Adipose tissue (tissue), 3 donors: ENCODE data around the gene GLTP. TPM values are rescaled to one million over a fixed set of nuclear protein-coding genes. Genes with fewer than 3 reads are reported as not detected.
"Not testable (repeated sequence)": the region's sequence is repeated elsewhere in the genome, so short reads cannot be mapped to it uniquely, and the experiment has no call there.

Experiments
- H3K27ac ChIP-seq: one replicate; pipeline ENCODE4 v1.5.1; 2013; ENCODE audit warnings: low read depth, low read length
- WGBS, 3 donors: extraction: QIAGEN DNeasy Blood & Tissue Kit; methylation state at CpG; one replicate each; pipeline ENCODE4 v1.1.7; 2013; 5-methylcytosine and 5-hydroxymethylcytosine counted together
- polyA plus RNA-seq, 3 donors: library from polyadenylated mRNA; stranded (reverse); fragments of 200-250 nt; gene quantifications; one replicate each; pipeline ENCODE4 v1.2.3, GENCODE V29; 2013
- donor health status: healthy with polysubstance abuse.
- donor health status: Bipolar disorder and iron deficiency.
- donor health status: healthy.

The GLTP gene
- polyA plus RNA-seq, 3 donors, result 12.3 to 33.6 (median 19.1) TPM

GRCh38 chr12:109910254-109910968 is 30.1 kb upstream of the GLTP start:
- no peak overlapping the region for H3K27ac ChIP-seq
- WGBS, 3 donors, result 78 to 89% (median 87%) methylated on average over 8 of the region's 8 CpGs

GRCh38 chr12:109905301-109905700 is 25.0 kb upstream of the GLTP start:
- WGBS, 3 donors, result 94 to 97% (median 95%) methylated on average over 10 of the region's 10 CpGs
- no peak overlapping the region for H3K27ac ChIP-seq

GRCh38 chr12:109902891-109903418 is 22.6 kb upstream of the GLTP start:
- 85 to 90% (median 85%) methylated on average over 15 of the region's 15 CpGs for WGBS, 3 donors
- H3K27ac ChIP-seq, result no peak overlapping the region

DNA sequence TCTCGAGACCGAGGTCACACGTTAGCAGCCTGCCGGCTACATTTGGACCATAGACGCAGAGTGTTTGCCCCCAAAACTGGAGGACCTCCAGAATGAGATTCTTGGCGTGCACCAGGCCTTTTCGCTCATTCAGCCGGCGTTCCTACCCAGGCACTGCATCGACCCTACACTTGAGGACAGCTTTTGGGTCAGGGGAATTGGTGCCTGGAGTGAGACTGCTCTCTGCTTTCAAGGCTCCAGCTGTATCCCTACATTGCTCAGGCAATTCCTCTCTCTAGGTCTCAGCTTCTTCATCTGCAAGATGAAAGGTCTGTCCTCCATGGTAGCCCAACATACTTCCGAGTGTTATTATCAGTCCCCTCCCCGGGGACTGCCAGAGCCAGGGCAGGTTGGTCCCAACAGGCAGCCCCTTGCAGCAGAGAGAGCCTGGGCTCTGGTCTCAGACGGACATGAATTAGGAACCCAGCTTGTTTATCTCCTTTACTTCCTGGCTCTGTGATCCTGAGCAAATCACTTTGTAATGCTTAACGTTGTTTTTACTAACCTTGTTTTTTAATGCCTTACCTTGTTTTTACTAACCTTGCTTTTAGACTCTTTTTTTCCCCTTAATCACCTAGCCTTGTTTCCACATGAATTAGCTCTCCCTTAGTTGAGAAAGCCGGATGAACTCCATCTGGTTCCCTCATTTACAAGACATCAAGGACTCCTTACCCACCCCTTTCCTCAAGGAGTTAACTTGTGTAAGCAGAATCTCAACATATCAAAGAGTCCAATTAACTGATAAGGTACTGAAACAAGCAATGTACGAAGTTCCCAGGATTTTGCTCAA is 20.6 kb upstream of the GLTP start:
- 3 to 6% (median 5%) methylated on average over 16 of the region's 16 CpGs for WGBS, 3 donors
- H3K27ac ChIP-seq, result no peak overlapping the region

DNA sequence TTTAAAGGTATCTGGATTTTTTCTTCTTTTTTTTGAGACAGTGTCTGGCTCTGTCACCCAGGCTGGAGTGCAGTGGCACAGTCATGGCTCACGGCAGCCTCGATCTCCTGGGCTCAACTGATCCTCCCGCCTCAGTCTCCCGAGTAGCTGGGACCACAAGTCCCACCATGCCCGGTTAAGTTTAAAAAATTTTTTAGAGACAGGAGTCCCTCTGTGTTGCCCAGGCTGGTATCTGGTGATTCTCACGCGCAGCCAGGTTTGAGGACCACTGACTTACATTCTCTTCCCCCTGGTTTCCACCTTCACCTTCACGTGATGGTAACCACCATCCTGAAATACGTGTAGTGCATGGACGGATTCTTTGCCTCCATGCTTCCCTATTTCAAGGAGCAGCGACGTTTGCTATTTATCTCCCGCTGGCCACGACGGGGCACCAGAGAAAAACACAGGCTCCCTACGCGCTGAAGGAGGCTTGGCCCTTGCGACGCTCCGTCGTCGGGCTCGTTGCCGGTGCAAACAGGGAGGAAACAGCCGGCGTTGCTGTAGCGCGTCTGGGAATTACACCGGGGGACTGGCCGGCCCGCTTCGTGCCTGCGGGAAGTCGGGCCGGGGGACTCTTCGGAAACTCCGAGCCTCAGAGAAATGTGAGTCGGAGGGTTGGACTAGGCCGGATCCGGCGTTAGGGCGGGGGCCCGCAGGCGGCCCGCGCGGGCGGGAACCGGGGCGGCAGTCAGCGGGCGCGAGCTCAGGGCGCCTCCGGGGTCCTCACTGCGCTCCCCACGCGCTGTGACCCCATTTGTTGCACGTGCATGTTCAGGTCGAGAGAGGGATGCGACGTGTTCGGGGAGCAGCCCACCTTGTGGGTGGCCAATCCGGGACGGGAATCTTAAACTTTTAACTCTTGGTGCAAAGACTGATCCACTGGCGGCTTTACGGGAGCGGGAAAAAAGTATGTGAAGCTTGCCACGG is 19.7 kb upstream of the GLTP start, which contains the start of gene TCHP:
TCHP (plus strand) TSS at position 492 of the 969 bp plus-strand sequence. CDS start 2,753 bp downstream, outside the sequence.
- 0 to 2% (median 1%) methylated on average over 58 to 69 of the region's 69 CpGs for WGBS, 3 donors
- H3K27ac ChIP-seq, result no peak within 1 kb of the TSS

GRCh38 chr12:109899345-109899744 is 19.0 kb upstream of the GLTP start:
- WGBS, 3 donors, result 89 to 93% (median 90%) methylated on average over 15 of the region's 15 CpGs
- not testable (repeated sequence) for H3K27ac ChIP-seq

- no peak overlapping the region for H3K27ac ChIP-seq
- 86 to 87% (median 86%) methylated on average over 6 of the region's 6 CpGs for WGBS, 3 donors
These were observed 16.7 kb upstream of the GLTP start for GRCh38 chr12:109897029-109897428.

GRCh38 chr12:109896188-109896587 is 15.8 kb upstream of the GLTP start:
- H3K27ac ChIP-seq, result no peak overlapping the region
- 86 to 93% (median 91%) methylated on average over 6 of the region's 6 CpGs for WGBS, 3 donors

- no peak overlapping the region for H3K27ac ChIP-seq
- WGBS, 3 donors, result 64 to 70% (median 70%) methylated on average over 4 of the region's 4 CpGs
These were observed 14.6 kb upstream of the GLTP start for GRCh38 chr12:109894939-109895338.

GRCh38 chr12:109893261-109893995 is 13.1 kb upstream of the GLTP start:
- H3K27ac ChIP-seq, result no peak overlapping the region
- 81 to 85% (median 83%) methylated on average over 7 of the region's 7 CpGs for WGBS, 3 donors

DNA sequence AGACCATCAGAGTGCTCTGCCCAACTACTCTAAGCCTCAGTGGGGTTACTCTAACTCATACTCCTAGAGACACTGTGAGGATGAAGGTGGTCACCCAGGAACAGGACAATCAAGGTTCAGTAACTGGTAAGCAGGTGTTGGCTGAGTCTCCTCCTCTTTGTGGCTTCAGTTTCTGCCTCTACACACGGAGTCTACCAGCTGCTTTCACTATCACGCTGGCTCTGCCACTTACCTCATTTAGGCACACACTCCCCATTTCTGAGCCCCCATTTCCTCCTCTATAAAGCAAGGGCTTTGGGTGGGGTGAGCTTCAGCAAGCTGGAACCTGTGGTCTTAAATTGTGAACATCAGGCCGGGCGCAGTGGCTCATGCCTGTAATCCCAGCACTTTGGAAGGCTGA is 12.4 kb upstream of the GLTP start:
- 71 to 80% (median 74%) methylated on average over 4 of the region's 4 CpGs for WGBS, 3 donors
- no peak overlapping the region for H3K27ac ChIP-seq

DNA sequence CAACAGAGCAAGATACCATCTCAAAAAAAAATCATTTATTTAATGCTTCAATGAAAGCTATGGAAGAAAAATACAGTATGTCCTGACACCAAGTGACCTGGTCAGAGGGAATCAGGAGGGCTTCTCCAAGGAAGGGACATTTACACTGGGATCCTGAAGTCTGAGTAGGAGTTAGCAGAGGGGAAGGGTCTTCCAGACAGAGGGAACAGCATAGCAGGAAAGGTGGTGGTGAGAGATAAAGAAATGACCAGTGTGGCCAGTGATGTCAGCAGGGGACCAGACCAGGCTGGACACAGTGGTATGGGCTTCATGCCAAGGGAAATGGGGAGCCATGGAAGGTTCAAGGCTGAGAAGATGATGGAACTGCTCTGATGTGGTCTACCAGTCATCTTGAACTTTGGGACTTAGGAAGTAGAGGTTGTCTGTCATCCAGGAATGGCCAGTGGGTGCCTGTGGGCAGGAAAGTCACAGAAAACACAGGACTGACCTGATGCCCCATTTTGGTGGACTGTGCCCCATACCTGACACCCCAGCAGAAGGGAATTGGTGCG is 11.9 kb upstream of the GLTP start:
- WGBS, 3 donors, result 91 to 100% (median 100%) methylated on average over 1 of the region's 1 CpG
- H3K27ac ChIP-seq, result no peak overlapping the region

DNA sequence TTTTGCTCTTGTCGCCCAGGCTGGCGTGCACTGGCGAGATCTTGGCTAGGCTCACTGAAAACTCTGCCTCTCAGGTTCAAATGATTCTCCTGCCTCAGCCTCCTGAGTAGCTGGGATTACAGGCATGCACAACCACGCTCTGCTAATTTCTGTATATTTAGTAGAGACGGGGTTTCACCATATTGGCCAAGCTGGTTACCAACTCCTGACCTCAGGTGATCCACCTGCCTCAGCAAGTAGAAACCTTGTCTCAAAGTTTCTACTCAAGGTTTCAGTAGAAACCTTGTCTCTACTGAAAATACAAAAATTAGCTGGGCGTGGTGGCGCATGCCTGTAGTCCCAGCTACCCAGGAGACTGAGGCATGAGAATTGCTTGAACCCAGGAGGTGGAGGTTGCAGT is 11.4 kb upstream of the GLTP start:
- 81 to 95% (median 94%) methylated on average over 7 of the region's 7 CpGs for WGBS, 3 donors
- not testable (repeated sequence) for H3K27ac ChIP-seq

DNA sequence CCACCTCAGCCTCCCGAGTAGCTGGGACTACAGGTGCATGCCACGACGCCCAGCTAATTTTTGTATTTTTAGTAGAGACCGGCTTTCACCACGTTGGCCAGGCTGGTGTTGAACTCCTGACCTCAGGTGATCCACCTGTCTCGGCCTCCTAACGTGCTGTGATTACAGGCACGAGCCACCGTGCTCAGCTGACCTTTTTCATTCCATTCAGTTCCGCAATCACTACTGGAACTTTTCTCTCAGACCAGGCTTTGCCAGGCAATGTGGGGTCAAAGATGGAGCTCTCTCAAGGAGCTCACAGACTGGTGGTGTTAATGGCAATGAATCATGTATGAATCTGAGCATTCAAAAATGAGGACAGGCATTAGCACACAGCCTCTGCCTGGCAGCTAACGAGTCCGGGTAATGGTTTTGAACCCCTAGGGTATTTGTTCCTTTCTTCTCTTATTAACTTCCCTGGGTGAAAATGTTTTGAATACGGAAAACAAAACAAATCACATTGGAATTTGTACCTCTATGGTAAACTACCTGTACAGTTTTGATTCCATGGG is 10.4 kb upstream of the GLTP start:
- H3K27ac ChIP-seq, result no peak overlapping the region
- 74 to 84% (median 84%) methylated on average over 13 of the region's 13 CpGs for WGBS, 3 donors

- H3K27ac ChIP-seq, result peak overlapping the region; percentile 46
- WGBS, 3 donors, result 27 to 74% (median 34%) methylated on average over 12 of the region's 12 CpGs
These were observed 8.1 kb upstream of the GLTP start for GRCh38 chr12:109888179-109889020.

DNA sequence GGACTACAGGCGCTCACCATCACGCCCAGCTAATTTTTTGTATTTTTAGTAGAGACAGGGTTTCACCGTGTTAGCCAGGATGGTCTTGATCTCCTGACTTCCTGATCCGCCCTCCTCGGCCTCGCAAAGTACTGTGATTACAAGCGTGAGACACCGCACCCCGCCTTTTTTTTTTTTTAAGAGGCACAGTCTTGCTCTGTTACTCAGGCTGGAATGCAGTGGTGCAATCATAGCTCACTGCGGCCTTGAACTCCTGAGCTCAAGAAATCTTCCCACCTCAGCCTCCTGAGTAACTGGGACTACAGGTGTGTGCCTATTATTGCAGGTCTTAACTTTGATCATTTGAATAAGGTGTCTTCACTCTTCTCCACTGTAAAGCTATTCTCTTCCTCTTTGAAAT is 5.3 kb upstream of the GLTP start:
- WGBS, 3 donors, result 77 to 86% (median 84%) methylated on average over 10 of the region's 10 CpGs
- no peak overlapping the region for H3K27ac ChIP-seq
